Prostate gland (tissue), 2 donors: ENCODE measurements around the gene ADAMTS2. TPM values are rescaled to one million over a fixed set of nuclear protein-coding genes. Genes with fewer than 3 reads are reported as not detected.

Experiments used
- DNase-seq: peaks from one replicate; pipeline ENCODE4 v3.0.0-alpha.2; 2019; ENCODE audit warnings: low spot score
- H3K27ac ChIP-seq, 2 donors: fragments of 200-600 bp; sonication (generic); 2 replicates each; pipeline ENCODE4 v1.5.1; 2017 to 2019
- H3K27me3 ChIP-seq: fragments of 200-600 bp; sonication (generic); replicated peaks from 2 replicates; pipeline ENCODE4 v1.5.1; 2019; ENCODE audit not compliant: insufficient read depth
- H3K36me3 ChIP-seq, 2 donors: fragments of 200-600 bp; sonication (generic); 1 replicate in 1 of 2; 2 replicates in 1 of 2; pipeline versions ENCODE4 v1.5.1 to v1.8.1; 2017 to 2019
- H3K4me1 ChIP-seq: fragments of 200-600 bp; sonication (generic); replicated peaks from 2 replicates; pipeline ENCODE4 v1.5.1; 2019
- H3K4me3 ChIP-seq, 2 donors: fragments of 200-600 bp; sonication (generic); 2 replicates each; pipeline ENCODE4 v1.5.1; 2017 to 2019
- H3K9me3 ChIP-seq: fragments of 200-600 bp; sonication (generic); 2 replicates; pipeline ENCODE4 v1.5.1; 2017
- CTCF ChIP-seq, 4 experiments: fragments of 200-600 bp in 2 of 4; fragments of 450-650 bp in 2 of 4; sonication (generic) in 2 of 4; IDR thresholded peaks; 1 replicate in 3 of 4; 2 replicates in 1 of 4; pipeline ENCODE4 v1.5.1; 2016 to 2019; ENCODE audit warnings: antibody characterized with exemption in 4 of 4, mild to moderate bottlenecking in 2 of 4, moderate library complexity in 2 of 4
- POLR2A ChIP-seq: fragments of 450-650 bp; IDR thresholded peaks from one replicate; pipeline ENCODE4 v1.6.1; 2016; ENCODE audit warnings: antibody characterized with exemption, mild to moderate bottlenecking
- POLR2AphosphoS5 ChIP-seq: sonication (generic); formaldehyde crosslinking; IDR thresholded peaks from one replicate; pipeline ENCODE4 v1.6.1; 2017; ENCODE audit warnings: antibody characterized with exemption
- WGBS: methylation state at CpG from one replicate; pipeline ENCODE4 v1.1.5; 2018; 5-methylcytosine and 5-hydroxymethylcytosine counted together
- intact Hi-C: fragments of 100-400 bp; cut with DNase I; formaldehyde crosslinking; loops from one replicate; pipeline ENCODE4 v1.14.2; 2022
- total RNA-seq, 2 donors: library from RNA; depleted of rRNA; stranded (reverse); fragments of >200 nt; gene quantifications; one replicate each; pipeline ENCODE4 v1.1.0, GENCODE V29; 2016

ADAMTS2 gene
- total RNA-seq, 2 donors from 2014 or later: 2.0 to 20.3 TPM

DNA sequence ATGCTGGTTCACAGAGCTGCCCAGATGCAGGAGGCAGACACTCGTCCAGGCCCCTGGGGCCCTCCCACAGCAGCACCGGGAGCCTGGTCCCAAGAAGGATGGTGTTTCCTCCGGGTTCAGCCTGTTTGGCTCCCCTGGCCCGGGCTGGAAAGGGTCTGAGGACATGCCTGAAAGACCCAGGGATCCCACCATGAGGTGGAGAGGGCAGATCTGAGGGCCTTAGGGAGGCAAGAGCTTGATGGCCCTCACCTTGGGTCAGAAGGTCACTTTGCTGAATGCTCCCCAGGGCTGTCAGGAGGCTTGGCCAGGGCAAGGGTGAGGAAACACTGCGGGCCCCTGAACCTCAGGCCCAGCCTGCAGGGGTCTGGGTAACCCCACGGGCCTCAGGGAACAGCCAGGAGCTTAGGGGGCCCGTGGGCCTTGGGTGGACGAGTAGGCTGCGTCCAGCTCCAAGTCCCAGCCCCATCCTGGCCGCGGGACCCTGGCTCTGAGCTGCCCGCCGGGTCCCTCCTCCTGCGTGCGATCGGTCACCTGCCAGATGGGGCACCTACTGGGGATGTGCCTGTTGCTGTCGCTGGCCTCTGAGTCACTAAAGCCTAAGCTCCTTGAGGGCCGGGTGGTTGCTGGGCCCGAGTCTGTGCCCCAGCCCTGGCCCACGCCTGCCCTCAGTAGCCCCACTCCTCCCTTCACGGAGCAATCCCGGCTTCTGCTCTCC is 178.9 kb downstream of the ADAMTS2 start:
- H3K36me3 ChIP-seq: no peaks in the 10 kb centered on the region
- no peak overlapping the region for H3K27ac ChIP-seq
- intact Hi-C loops: loop anchor here (2.0 to 5.0 kb wide), 2 partner anchors 181 to 328 kb away; partner anchors contain the start of gene ADAMTS2
- no peaks in the 10 kb centered on the region for H3K9me3 ChIP-seq
- no peaks in the 10 kb centered on the region for H3K27me3 ChIP-seq
- no peaks in the 10 kb centered on the region for H3K4me1 ChIP-seq
- 81% methylated on average over 14 of the region's 22 CpGs for WGBS
- H3K4me3 ChIP-seq: no peak overlapping the region
- TF ChIP-seq CTCF (IDR thresholded peaks at IDR 0.05) (no peak), POLR2AphosphoS5 (no peak), POLR2A (no peak)
- no peak for DNase-seq

DNA sequence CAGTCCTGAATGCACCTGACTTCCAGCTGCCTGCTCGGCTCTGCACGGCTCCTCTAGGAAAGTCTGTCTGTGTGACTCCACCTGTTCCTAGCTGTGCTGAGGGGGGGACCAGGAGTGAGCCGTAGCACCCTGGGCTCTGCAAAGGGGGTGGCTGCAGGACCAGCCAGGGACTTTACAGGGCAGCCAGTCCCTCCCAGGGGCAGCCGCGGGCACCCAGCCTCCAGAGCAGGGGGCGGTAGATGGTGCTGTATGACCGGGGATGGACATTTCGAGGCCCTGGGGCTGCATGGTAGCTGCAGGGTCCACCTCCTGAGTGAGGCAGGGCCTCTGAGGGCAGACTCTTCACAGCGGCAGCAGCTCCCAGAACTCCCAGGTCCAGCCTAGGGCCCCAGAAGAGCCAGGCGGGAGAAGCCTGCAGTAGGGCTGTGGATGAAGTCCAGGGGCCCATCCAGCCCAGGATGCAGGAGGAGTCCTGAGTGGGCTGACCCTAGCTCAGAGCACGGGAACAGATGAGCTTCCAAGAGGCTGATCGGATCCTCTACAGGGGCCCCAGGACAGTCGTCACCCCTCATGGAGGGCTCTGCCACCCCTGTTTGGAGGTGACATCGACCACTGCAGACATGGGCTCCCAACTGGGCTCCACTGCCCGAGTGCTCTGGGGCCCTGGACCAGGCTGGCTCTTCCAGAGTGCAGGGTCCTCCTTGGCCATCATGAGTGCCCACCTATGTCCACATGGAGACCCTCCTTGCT is 179.7 kb downstream of the ADAMTS2 start:
- Histone ChIP-seq H3K27ac (no peak overlapping the region), H3K9me3 (no peaks in the 10 kb centered on the region), H3K36me3 (no peaks in the 10 kb centered on the region), H3K4me3 (no peak overlapping the region), H3K27me3 (no peaks in the 10 kb centered on the region), H3K4me1 (no peaks in the 10 kb centered on the region)
- no peak for DNase-seq
- intact Hi-C loops: loop anchor here (2.0 to 5.0 kb wide), 2 partner anchors 182 to 329 kb away; partner anchors contain the start of gene ADAMTS2
- WGBS: 84% methylated on average over 8 of the region's 15 CpGs
- TF ChIP-seq POLR2AphosphoS5: no peak

DNA sequence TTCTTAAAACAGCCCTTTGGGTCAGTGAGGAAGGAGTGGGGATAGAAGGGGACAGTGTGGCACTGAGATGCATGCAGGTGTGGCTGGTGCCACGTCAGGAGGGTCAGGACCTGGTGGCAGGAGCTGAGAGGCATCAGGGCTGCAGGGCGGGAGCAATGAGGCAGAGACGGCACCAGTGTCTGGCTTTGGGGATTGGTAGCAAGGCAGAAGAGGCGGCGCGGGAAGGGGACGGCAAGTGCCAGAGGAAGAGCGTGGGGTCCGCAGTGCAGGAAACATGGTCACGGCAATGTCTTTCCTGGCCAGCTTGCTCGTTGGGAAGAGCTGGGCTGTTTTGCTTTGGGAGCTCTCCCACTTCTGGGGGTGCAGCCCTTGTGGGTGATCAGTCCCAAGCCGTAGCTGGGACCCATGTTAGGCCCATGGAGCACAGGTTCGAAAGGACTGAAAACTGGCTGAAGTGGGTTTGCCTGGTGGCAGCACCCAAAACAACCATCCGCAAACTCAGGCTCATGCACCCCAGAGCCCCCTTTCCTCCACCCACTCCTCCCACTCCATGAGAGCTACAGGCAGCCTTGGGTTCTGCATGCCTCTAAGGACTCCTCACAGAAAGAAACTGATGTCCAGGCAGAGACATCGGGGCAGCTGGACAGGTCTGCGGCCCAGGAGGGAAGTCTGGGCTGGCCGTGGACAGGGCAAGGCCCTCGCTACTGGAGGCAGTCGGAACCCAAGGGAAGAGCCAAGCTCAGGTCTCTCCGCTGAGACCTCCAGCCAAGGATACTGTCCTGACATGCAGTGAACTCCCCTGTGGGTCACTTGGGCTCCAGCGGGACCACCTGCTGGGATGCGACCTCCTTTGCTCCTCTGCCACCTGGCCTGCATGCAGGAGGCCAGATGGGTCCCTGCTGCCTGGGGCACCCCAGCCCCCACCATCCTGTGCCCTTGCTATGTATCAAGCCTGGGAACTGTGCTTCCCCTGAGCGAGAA is 180.6 kb downstream of the ADAMTS2 start:
- Histone ChIP-seq H3K36me3 (no peaks in the 10 kb centered on the region), H3K4me3 (no peak overlapping the region), H3K27me3 (no peaks in the 10 kb centered on the region), H3K27ac (no peak overlapping the region), H3K4me1 (no peaks in the 10 kb centered on the region), H3K9me3 (no peaks in the 10 kb centered on the region)
- DNase-seq: no peak
- TF ChIP-seq CTCF (IDR thresholded peaks at IDR 0.05): no peak
- WGBS: 88% methylated on average over 23 of the region's 23 CpGs
- intact Hi-C loops: loop anchor here (5.0 kb wide), 1 partner anchor 183 kb away; the partner anchor contains the start of gene ADAMTS2

- intact Hi-C loops: no loop called here
- no peak for TF ChIP-seq CTCF (IDR thresholded peaks at IDR 0.05)
- no peak for TF ChIP-seq POLR2AphosphoS5
- no peak for TF ChIP-seq POLR2A
These were observed 181.8 kb downstream of the ADAMTS2 start for GRCh38 chr5:179163236-179164155.

More at GRCh38 chr5:179163236-179164155, 181.8 kb downstream of the ADAMTS2 start:
- 86% methylated on average over 15 of the region's 15 CpGs for WGBS
- H3K36me3 ChIP-seq: no peaks in the 10 kb centered on the region
- no peaks in the 10 kb centered on the region for H3K4me1 ChIP-seq
- no peak overlapping the region for H3K27ac ChIP-seq
- H3K9me3 ChIP-seq: no peaks in the 10 kb centered on the region
- DNase-seq: no peak
- H3K4me3 ChIP-seq: no peak overlapping the region
- no peaks in the 10 kb centered on the region for H3K27me3 ChIP-seq
